ENCODE measurements around the gene UGT1A4. TPM values are rescaled to one million over a fixed set of nuclear protein-coding genes. Genes with fewer than 3 reads are reported as not detected.

UGT1A4 gene
- total RNA-seq, 1 experiment from 2014 or later = 73.6 TPM

DNA sequence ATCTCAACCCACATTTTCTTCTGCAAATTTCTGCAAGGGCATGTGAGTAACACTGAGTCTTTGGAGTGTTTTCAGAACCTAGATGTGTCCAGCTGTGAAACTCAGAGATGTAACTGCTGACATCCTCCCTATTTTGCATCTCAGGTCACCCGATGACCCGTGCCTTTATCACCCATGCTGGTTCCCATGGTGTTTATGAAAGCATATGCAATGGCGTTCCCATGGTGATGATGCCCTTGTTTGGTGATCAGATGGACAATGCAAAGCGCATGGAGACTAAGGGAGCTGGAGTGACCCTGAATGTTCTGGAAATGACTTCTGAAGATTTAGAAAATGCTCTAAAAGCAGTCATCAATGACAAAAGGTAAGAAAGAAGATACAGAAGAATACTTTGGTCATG lies 49.5 kb downstream of the UGT1A4 start:
- Histone ChIP-seq H3K27ac (no peak overlapping the region), H3K36me3 (ENCODE audit: low read depth) (peaks cover 75% of the 10 kb centered on the region), H3K4me3 (no peak overlapping the region), H3K9me2 (ENCODE audit: insufficient read depth) (no peaks in the 10 kb centered on the region), H3K79me2 (ENCODE audit: low read depth) (peaks cover 36% of the 10 kb centered on the region), H2AFZ (no peak overlapping the region), H3K4me2 (no peak overlapping the region), H3K4me1 (replicated peaks; ENCODE audit: insufficient read depth) (peaks cover 5% of the 10 kb centered on the region; the same call in 1 of the 2 replicates), H3F3A (ENCODE audit: insufficient read depth, low read depth) (peaks cover 77% of the 10 kb centered on the region), H4K20me1 (ENCODE audit: insufficient read depth) (peaks cover 51% of the 10 kb centered on the region), H3K27me3 (ENCODE audit: insufficient read depth, low read depth) (no peaks in the 10 kb centered on the region), H3K9me3 (ENCODE audit: insufficient read depth, low read depth) (no peaks in the 10 kb centered on the region)
- no peak for DNase-seq
- intact Hi-C loops (cut with micrococcal nuclease; ENCODE audit: unreplicated experiment) = no loop called here
- CTCF ChIA-PET = no interaction called here
- BruUV-seq (replicated peaks) = no TSS peak
- no peak for TF ChIP-seq EZH2 (IDR thresholded peaks at IDR 0.05; ENCODE audit: low read depth)
- POLR2A ChIA-PET (ENCODE audit: unreplicated experiment) = no interaction called here

DNA sequence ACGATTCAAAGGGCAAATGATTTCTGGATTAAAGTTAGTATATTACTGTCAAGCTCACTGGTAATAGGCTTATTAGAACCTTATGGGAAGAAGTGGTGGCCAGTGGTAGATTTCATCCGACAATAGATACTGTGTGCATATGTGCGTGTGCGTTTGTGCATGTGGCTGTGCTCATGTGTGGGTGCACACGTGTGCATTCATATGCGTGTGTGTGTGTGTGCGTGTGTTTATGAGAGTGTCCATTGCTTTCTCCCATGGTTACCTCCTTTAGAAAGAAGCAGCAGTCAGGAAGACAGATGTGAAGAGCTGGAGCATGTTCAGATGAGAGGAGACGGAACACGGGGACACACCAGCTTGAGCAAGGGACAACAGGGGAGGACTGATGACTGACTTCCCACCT lies 50.7 kb downstream of the UGT1A4 start:
- TF ChIP-seq, protein P1, sequence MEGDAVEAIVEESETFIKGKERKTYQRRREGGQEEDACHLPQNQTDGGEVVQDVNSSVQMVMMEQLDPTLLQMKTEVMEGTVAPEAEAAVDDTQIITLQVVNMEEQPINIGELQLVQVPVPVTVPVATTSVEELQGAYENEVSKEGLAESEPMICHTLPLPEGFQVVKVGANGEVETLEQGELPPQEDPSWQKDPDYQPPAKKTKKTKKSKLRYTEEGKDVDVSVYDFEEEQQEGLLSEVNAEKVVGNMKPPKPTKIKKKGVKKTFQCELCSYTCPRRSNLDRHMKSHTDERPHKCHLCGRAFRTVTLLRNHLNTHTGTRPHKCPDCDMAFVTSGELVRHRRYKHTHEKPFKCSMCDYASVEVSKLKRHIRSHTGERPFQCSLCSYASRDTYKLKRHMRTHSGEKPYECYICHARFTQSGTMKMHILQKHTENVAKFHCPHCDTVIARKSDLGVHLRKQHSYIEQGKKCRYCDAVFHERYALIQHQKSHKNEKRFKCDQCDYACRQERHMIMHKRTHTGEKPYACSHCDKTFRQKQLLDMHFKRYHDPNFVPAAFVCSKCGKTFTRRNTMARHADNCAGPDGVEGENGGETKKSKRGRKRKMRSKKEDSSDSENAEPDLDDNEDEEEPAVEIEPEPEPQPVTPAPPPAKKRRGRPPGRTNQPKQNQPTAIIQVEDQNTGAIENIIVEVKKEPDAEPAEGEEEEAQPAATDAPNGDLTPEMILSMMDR (conservative IDR thresholded peaks at IDR 0.05) = no peak
- TF ChIP-seq EZH2 (IDR thresholded peaks at IDR 0.05; ENCODE audit: low read depth) = no peak
- Histone ChIP-seq H3F3A (ENCODE audit: insufficient read depth, low read depth) (peaks cover 77% of the 10 kb centered on the region), H3K4me2 (no peak overlapping the region), H4K20me1 (ENCODE audit: insufficient read depth) (peaks cover 39% of the 10 kb centered on the region), H3K4me3 (no peak overlapping the region), H3K27ac (no peak overlapping the region), H3K36me3 (ENCODE audit: low read depth) (peaks cover 68% of the 10 kb centered on the region), H3K9me3 (ENCODE audit: insufficient read depth, low read depth) (no peaks in the 10 kb centered on the region), H3K79me2 (ENCODE audit: low read depth) (peaks cover 24% of the 10 kb centered on the region), H2AFZ (no peak overlapping the region), H3K9me2 (ENCODE audit: insufficient read depth) (no peaks in the 10 kb centered on the region), H3K4me1 (replicated peaks; ENCODE audit: insufficient read depth) (no peaks in the 10 kb centered on the region), H3K27me3 (ENCODE audit: insufficient read depth, low read depth) (no peaks in the 10 kb centered on the region)
- CTCF ChIA-PET = no interaction called here
- BruUV-seq (replicated peaks) = no TSS peak
- POLR2A ChIA-PET (ENCODE audit: unreplicated experiment) = no interaction called here
- DNase-seq = no peak
- intact Hi-C loops (cut with micrococcal nuclease; ENCODE audit: unreplicated experiment) = no loop called here

DNA sequence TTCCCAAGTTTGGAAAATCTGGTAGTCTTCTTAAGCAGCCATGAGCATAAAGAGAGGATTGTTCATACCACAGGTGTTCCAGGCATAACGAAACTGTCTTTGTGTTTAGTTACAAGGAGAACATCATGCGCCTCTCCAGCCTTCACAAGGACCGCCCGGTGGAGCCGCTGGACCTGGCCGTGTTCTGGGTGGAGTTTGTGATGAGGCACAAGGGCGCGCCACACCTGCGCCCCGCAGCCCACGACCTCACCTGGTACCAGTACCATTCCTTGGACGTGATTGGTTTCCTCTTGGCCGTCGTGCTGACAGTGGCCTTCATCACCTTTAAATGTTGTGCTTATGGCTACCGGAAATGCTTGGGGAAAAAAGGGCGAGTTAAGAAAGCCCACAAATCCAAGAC lies 53.6 kb downstream of the UGT1A4 start:
- no peak overlapping the region for H3K27ac ChIP-seq
- intact Hi-C loops (cut with micrococcal nuclease; ENCODE audit: unreplicated experiment) = no loop called here

More for the DNA sequence above, 53.6 kb downstream of the UGT1A4 start:
- H2AFZ ChIP-seq = no peak overlapping the region
- TF ChIP-seq, protein P1 (conservative IDR thresholded peaks at IDR 0.05) = no peak
- no peak for TF ChIP-seq EZH2 (IDR thresholded peaks at IDR 0.05; ENCODE audit: low read depth)
- H3K9me3 ChIP-seq (ENCODE audit: insufficient read depth, low read depth) = no peaks in the 10 kb centered on the region; the same call in 1 of the 2 replicates
- no peak for DNase-seq
- H3F3A ChIP-seq (ENCODE audit: insufficient read depth, low read depth) = peaks cover 82% of the 10 kb centered on the region
- H3K36me3 ChIP-seq (ENCODE audit: low read depth) = peaks cover 51% of the 10 kb centered on the region
- H3K4me2 ChIP-seq = no peak overlapping the region
- no peaks in the 10 kb centered on the region for H3K4me1 ChIP-seq (replicated peaks; ENCODE audit: insufficient read depth)
- ChIA-PET POLR2A (ENCODE audit: unreplicated experiment) (no interaction called here), CTCF (no interaction called here)
- no peaks in the 10 kb centered on the region; the same call in 1 of the 2 replicates for H3K79me2 ChIP-seq (ENCODE audit: low read depth)
- no peak overlapping the region for H3K4me3 ChIP-seq
- BruUV-seq (replicated peaks) = no TSS peak
- H3K27me3 ChIP-seq (ENCODE audit: insufficient read depth, low read depth) = no peaks in the 10 kb centered on the region
- H4K20me1 ChIP-seq (ENCODE audit: insufficient read depth) = peaks cover 16% of the 10 kb centered on the region; the same call in 1 of the 2 replicates
- no peaks in the 10 kb centered on the region for H3K9me2 ChIP-seq (ENCODE audit: insufficient read depth)
